HG02970 (cell line): Measurements from ENCODE around the gene MCOLN1.

ENCODE experiments used
- ATAC-seq: cut with Tn5 transposase; IDR thresholded peaks from one replicate; pipeline ENCODE4 v1.9.1; 2021; ENCODE audit warnings: mild to moderate bottlenecking, moderate library complexity, moderate number of reproducible peaks; ENCODE audit not compliant: unreplicated experiment, low FRiP score

Gene MCOLN1

GRCh38 chr19:7500811-7501450 is 21.5 kb upstream of the MCOLN1 start:
- ATAC-seq = no peak

- no peak for ATAC-seq
Observed at GRCh38 chr19:7502552-7502951, 19.9 kb upstream of the MCOLN1 start.

DNA sequence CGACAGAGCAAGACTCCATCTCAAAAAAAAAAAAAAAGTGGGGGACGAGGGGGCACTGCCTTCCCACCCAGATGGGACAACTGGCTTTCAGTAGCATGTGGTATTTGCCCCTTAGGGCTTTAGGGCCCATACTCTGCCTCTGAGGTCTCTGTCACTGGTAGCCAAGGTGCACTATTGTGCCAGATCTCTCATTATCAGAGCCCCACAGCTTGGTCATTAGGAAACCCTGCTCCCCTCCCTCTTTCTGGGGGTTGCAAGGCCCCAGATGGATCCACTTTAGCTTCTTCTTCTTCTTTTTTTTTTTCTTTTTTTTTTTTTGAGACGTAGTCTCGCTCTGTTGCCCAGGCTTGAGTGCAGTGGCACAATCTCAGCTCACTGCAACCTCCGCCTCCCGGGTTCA is 17.7 kb upstream of the MCOLN1 start:
- no peak for ATAC-seq

DNA sequence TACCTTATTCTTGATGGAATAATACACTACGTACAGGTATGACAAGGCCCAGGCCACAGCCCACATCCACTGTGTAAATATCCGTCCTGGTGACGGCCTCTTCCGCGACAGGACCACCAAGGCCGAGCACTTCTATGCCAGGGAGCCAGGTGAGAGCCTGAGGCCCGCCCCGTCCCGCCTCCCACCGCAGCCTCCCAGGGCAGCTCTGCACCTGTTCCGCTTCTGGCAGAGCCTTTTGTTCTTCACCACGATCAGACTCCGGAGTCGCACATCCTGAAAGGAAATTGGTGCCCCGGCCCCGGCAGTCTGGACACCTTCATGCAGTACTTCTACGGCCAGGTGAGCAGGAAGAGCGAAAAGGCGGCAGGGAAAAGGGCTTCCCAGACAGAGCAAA is 17.1 kb upstream of the MCOLN1 start:
- ATAC-seq = no peak

DNA sequence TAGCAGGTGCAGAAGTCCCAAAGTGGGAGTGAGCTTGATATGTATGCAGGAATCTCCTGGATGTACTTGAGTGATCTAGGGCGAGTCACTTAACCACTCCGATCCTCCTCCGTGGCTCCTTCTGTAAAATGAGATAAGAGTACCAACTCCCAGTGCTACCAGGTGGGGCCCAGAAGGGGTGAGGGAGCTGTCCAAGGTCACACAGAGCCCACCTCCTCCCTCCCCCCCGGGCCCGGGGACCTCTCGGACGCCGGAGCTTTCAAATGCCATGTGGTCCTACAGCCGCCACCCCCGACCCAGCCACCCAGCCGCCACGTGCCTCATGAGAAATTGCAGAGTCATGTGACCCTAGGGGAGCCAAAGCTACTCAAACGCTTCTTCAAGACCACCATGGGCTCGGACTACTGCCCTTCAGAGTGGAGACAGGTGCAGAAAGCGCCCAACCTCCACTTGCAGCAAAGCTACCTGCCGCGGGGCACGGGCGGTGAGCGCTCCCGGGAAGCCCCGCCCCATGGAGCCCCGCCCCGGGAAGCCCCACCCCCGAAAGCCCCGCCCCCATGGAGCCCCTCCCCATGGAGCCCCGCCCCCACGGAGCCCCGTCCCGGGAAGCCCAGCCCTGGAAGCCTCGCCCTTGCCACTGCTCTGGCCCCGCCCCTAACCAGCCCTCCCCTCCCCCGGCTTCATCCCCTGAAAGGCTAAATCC is 16.6 kb upstream of the MCOLN1 start:
- ATAC-seq = no peak

DNA sequence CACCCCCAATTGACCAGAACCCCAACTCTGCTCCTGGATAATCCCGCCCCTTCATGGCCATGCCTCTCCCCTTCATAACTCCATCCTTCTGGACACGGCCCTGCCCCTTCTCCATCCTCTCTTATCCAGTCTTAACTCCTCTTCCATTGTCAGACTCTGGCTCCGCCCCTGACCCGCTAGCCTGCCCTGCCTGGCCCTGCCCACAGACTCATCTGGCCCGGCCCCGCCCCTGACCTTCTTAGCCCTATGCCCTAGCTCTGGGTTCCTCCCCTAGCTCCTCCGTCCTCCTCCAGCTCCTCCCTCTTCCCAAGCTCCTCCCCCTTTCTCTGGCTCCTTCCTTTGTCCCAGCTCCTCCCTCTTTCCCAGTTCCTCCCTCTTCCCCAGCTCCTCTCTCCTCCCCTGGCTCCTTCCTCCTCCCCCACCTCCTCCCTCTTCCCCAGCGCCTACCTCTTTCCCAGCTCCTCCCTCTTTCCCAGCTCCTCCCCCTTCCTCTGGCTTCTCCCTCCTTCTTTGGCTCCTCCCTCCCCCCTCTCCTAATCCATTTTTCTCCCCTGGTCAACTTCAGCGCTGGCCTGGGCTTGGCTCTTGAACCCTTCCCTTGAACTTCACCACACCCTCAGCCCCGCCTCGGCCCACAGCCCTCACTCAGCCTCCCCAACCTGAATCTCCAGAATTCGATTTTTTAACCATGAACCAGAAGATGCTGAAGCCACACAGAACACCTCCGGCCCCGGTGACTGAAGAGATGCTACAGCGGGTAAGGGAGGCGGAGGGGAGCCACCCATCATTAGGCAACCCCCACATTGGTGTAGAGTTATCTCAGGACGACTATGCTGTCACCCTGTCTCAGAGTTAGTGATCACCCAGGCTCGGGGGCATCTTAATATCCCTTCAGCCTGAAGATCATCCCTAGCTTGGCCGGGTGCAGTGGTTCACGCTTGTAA is 15.8 kb upstream of the MCOLN1 start:
- no peak for ATAC-seq

GRCh38 chr19:7507884-7508283 is 14.5 kb upstream of the MCOLN1 start:
- no peak for ATAC-seq

DNA sequence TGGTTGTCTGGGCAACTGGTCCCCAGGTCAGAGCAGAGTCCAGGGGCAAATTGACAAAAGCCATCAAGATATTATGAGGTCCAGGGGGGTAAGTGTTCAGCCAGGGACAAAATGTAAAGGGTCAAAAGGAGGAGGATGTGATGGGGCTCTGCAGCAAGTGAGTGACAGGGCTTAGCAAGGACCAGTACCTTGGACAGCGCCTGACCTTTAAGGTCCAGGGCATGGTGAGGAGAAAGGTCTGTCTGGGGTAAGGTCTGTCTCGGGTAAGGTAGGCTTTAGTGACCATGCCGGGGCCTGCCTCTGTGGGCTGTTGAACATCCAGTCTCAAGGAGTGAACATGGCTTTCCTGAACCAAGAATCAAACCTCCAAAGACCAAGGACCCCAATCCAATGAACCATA is 12.8 kb upstream of the MCOLN1 start:
- ATAC-seq = no peak

DNA sequence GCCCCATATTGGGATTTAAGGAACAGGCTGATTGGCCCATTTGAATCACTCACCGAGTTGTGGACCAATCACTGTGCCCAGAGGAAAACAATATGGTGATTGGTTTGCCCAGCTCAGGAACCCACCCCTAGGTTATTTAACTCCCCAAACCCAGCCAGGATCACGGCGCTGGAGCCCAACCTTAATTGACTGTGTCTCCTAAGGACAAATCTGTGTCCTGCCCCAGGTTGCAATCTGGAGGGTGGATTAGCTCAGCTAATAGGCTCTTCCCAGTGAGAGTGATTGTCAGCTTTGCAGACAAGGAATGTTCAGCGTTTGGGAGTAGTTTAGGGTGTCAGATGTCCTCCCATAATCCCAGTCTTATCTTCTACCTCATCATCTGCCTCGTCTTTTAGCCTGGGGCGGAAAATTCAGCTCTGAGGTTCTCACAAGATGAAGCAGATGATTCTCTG is 10.0 kb upstream of the MCOLN1 start:
- no peak for ATAC-seq

- no peak for ATAC-seq
Observed at GRCh38 chr19:7513809-7514642, 8.4 kb upstream of the MCOLN1 start.

DNA sequence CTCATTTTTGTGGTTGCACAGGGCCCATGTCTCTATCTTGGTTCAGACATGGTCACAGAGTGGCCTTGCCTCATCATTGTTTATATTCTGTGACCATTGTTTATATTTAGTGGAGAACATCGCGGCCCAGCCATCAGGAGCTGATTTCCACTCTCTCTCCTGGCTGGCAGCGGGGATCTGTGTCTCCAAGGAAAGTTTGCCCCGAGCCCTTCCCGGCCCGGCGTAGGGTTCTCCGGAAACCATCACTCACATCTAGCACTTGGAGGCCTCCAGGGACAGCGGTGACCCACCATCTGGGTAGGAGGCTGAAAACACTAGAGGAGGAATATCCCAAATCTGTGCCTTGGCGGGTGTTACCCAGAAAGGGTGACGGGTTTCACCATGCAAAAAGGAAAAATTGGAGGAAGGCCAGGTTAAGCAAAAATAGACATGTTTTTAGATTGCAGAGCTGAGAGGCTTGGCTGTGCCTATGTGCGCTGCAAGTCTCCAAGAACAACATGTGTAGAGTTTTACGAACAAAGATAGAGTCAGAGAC is 7.2 kb upstream of the MCOLN1 start:
- ATAC-seq = no peak

- ATAC-seq = no peak
Observed at GRCh38 chr19:7515645-7516151, 6.7 kb upstream of the MCOLN1 start, which contains the start of gene ZNF358. Gene ZNF358, plus strand, starts transcription at chr19:7516103. Its CDS starts 3,140 bp downstream, at chr19:7519243.

GRCh38 chr19:7516333-7516732 is 6.1 kb upstream of the MCOLN1 start:
- no peak for ATAC-seq

- ATAC-seq = no peak
Observed at GRCh38 chr19:7516878-7517277, 5.5 kb upstream of the MCOLN1 start.

DNA sequence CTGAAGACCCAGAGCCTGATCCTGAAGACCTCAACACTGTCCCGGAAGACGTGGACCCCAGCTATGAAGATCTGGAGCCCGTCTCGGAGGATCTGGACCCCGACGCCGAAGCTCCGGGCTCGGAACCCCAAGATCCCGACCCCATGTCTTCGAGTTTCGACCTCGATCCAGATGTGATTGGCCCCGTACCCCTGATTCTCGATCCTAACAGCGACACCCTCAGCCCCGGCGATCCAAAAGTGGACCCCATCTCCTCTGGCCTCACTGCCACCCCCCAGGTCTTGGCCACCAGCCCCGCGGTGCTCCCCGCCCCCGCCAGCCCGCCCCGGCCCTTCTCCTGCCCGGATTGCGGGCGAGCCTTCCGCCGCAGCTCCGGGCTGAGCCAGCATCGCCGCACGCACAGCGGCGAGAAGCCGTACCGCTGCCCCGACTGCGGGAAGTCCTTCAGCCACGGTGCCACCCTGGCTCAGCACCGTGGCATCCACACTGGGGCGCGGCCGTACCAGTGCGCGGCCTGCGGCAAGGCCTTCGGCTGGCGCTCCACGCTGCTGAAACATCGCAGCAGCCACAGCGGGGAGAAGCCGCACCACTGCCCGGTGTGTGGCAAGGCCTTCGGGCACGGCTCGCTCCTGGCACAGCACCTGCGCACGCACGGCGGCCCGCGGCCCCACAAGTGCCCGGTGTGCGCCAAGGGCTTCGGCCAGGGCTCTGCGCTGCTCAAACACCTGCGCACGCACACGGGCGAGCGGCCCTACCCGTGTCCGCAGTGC is 2.9 kb upstream of the MCOLN1 start:
- ATAC-seq = no peak

- ATAC-seq = no peak
Observed at GRCh38 chr19:7520131-7521051, 2.0 kb upstream of the MCOLN1 start.

DNA sequence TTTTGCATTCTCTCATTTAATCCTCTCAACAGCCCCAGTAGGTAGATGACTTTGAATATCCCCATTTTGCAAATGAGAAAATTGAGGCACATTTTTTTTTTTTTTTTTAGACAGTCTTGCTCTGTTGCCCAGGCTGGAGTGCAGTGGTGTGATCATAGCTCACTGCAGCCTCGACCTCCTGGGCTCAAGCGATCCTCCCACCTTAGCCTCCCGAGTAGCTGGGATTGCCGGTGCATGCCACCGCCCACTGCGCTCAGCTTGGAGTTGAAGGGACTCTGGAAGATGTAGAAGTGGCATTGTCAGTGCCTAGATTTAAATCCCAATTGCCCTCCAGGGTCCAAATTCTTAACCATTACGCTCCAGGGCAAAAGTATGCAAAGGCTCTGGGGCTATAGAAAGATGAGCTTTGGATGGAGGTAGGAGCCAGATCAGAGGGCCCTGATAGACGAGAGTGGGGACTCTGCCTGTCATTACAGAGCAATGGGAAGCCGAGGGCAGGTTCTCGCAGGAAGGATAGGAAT is 813 bp upstream of the MCOLN1 start:
- no peak for ATAC-seq
